Measurements from ENCODE around the gene CADM3.

DNA sequence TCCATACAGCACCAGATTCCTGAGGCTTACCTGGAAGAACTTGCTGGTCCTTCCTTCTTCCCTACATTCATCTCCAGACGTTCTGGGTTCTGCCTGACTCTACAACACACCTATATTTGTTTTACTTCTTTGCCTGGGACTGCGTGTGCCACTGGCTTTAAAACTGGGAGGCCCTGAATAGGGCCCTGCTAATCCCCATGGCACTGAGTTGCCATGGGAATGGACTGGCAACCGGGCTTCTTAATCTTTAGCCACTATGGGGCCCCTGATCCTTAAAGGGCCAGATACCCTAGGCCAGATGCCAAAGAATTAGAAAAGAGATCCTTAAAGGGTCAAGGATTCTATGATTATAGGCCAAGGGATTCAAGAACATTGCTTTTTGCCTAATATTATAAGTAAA lies 24.4 kb upstream of the CADM3 start:
- TF ChIP-seq ZNF184 (CRISPR knock-in tag; IDR thresholded peaks at IDR 0.05), result no peak
- TF ChIP-seq BCOR (IDR thresholded peaks at IDR 0.05), result no peak
